ENCODE measurements around the gene NRN1.

Gene NRN1

GRCh38 chr6:6008089-6008647 lies 1.4 kb upstream of the NRN1 start:
- H3K4me3 ChIP-seq (ENCODE audit: low read length): peak overlapping the region; percentile 77
- H3K4me1 ChIP-seq (ENCODE audit: control insufficient read depth, low read depth, low read length): peaks cover 37% of the 10 kb centered on the region
- no peak overlapping the region for H3K27ac ChIP-seq (ENCODE audit: low read length)
- H3K9me3 ChIP-seq (ENCODE audit: control insufficient read depth, low read depth, low read length): no peaks in the 10 kb centered on the region
- no peaks in the 10 kb centered on the region for H3K36me3 ChIP-seq (ENCODE audit: control insufficient read depth, low read depth, low read length)
- H3K9ac ChIP-seq (ENCODE audit: low read length): peak overlapping the region; percentile 14
- H3K27me3 ChIP-seq (ENCODE audit: control insufficient read depth, insufficient read depth, low read length): peaks cover 61% of the 10 kb centered on the region

GRCh38 chr6:6007366-6008088 lies 802 bp upstream of the NRN1 start:
- H3K27me3 ChIP-seq (ENCODE audit: control insufficient read depth, insufficient read depth, low read length): peaks cover 67% of the 10 kb centered on the region
- H3K9ac ChIP-seq (ENCODE audit: low read length): peak overlapping the region; percentile 14
- no peaks in the 10 kb centered on the region for H3K36me3 ChIP-seq (ENCODE audit: control insufficient read depth, low read depth, low read length)
- H3K27ac ChIP-seq (ENCODE audit: low read length): no peak overlapping the region
- H3K4me3 ChIP-seq (ENCODE audit: low read length): peak overlapping the region; percentile 77
- H3K9me3 ChIP-seq (ENCODE audit: control insufficient read depth, low read depth, low read length): no peaks in the 10 kb centered on the region
- peaks cover 37% of the 10 kb centered on the region for H3K4me1 ChIP-seq (ENCODE audit: control insufficient read depth, low read depth, low read length)

- Histone ChIP-seq H3K27me3 (ENCODE audit: control insufficient read depth, insufficient read depth, low read length) (peaks cover 83% of the 10 kb centered on the region), H3K27ac (ENCODE audit: low read length) (no peak overlapping the region)
Measured at GRCh38 chr6:6006006-6006427, 708 bp downstream of the NRN1 start.

GRCh38 chr6:6005051-6006005 lies 1.4 kb downstream of the NRN1 start:
- no peaks in the 10 kb centered on the region for H3K36me3 ChIP-seq (ENCODE audit: control insufficient read depth, low read depth, low read length)
- peak overlapping the region; percentile 77 for H3K4me3 ChIP-seq (ENCODE audit: low read length)
- no peak overlapping the region for H3K9ac ChIP-seq (ENCODE audit: low read length)
- H3K4me1 ChIP-seq (ENCODE audit: control insufficient read depth, low read depth, low read length): peaks cover 37% of the 10 kb centered on the region
- no peak overlapping the region for H3K27ac ChIP-seq (ENCODE audit: low read length)
- H3K27me3 ChIP-seq (ENCODE audit: control insufficient read depth, insufficient read depth, low read length): peaks cover 89% of the 10 kb centered on the region
- no peaks in the 10 kb centered on the region for H3K9me3 ChIP-seq (ENCODE audit: control insufficient read depth, low read depth, low read length)

More at GRCh38 chr6:6006006-6006427, 708 bp downstream of the NRN1 start:
- no peak overlapping the region for H3K9ac ChIP-seq (ENCODE audit: low read length)
- H3K4me1 ChIP-seq (ENCODE audit: control insufficient read depth, low read depth, low read length): peaks cover 37% of the 10 kb centered on the region
- H3K4me3 ChIP-seq (ENCODE audit: low read length): peak overlapping the region; percentile 77
- H3K36me3 ChIP-seq (ENCODE audit: control insufficient read depth, low read depth, low read length): no peaks in the 10 kb centered on the region
- no peaks in the 10 kb centered on the region for H3K9me3 ChIP-seq (ENCODE audit: control insufficient read depth, low read depth, low read length)

- peak overlapping the region; percentile 65 for H3K4me3 ChIP-seq (ENCODE audit: low read length)
- peaks cover 37% of the 10 kb centered on the region for H3K4me1 ChIP-seq (ENCODE audit: control insufficient read depth, low read depth, low read length)
Measured at GRCh38 chr6:6004390-6004995, 2.2 kb downstream of the NRN1 start.

GRCh38 chr6:6003621-6004366 lies 2.9 kb downstream of the NRN1 start:
- Histone ChIP-seq H3K9me3 (ENCODE audit: control insufficient read depth, low read depth, low read length) (no peaks in the 10 kb centered on the region), H3K4me3 (ENCODE audit: low read length) (peak overlapping the region; percentile 65), H3K27ac (ENCODE audit: low read length) (no peak overlapping the region), H3K27me3 (ENCODE audit: control insufficient read depth, insufficient read depth, low read length) (peaks cover 97% of the 10 kb centered on the region), H3K9ac (ENCODE audit: low read length) (peak overlapping the region; percentile 5), H3K36me3 (ENCODE audit: control insufficient read depth, low read depth, low read length) (no peaks in the 10 kb centered on the region), H3K4me1 (ENCODE audit: control insufficient read depth, low read depth, low read length) (peaks cover 34% of the 10 kb centered on the region)

More at GRCh38 chr6:6004390-6004995, 2.2 kb downstream of the NRN1 start:
- H3K27ac ChIP-seq (ENCODE audit: low read length): no peak overlapping the region
- H3K9me3 ChIP-seq (ENCODE audit: control insufficient read depth, low read depth, low read length): no peaks in the 10 kb centered on the region
- H3K27me3 ChIP-seq (ENCODE audit: control insufficient read depth, insufficient read depth, low read length): peaks cover 94% of the 10 kb centered on the region
- no peaks in the 10 kb centered on the region for H3K36me3 ChIP-seq (ENCODE audit: control insufficient read depth, low read depth, low read length)
- H3K9ac ChIP-seq (ENCODE audit: low read length): no peak overlapping the region

GRCh38 chr6:6002848-6003620 lies 3.7 kb downstream of the NRN1 start:
- peaks cover 34% of the 10 kb centered on the region for H3K4me1 ChIP-seq (ENCODE audit: control insufficient read depth, low read depth, low read length)
- peaks cover 100% of the 10 kb centered on the region for H3K27me3 ChIP-seq (ENCODE audit: control insufficient read depth, insufficient read depth, low read length)
- H3K36me3 ChIP-seq (ENCODE audit: control insufficient read depth, low read depth, low read length): no peaks in the 10 kb centered on the region
- H3K9ac ChIP-seq (ENCODE audit: low read length): no peak overlapping the region
- no peaks in the 10 kb centered on the region for H3K9me3 ChIP-seq (ENCODE audit: control insufficient read depth, low read depth, low read length)
- no peak overlapping the region for H3K27ac ChIP-seq (ENCODE audit: low read length)
- peak overlapping the region; percentile 65 for H3K4me3 ChIP-seq (ENCODE audit: low read length)

GRCh38 chr6:6002005-6002847 lies 4.5 kb downstream of the NRN1 start:
- Histone ChIP-seq H3K4me1 (ENCODE audit: control insufficient read depth, low read depth, low read length) (peaks cover 36% of the 10 kb centered on the region), H3K27me3 (ENCODE audit: control insufficient read depth, insufficient read depth, low read length) (peaks cover 100% of the 10 kb centered on the region), H3K9me3 (ENCODE audit: control insufficient read depth, low read depth, low read length) (no peaks in the 10 kb centered on the region), H3K27ac (ENCODE audit: low read length) (no peak overlapping the region), H3K9ac (ENCODE audit: low read length) (no peak overlapping the region), H3K4me3 (ENCODE audit: low read length) (peak overlapping the region; percentile 65), H3K36me3 (ENCODE audit: control insufficient read depth, low read depth, low read length) (no peaks in the 10 kb centered on the region)

GRCh38 chr6:6001443-6001842 lies 5.3 kb downstream of the NRN1 start:
- no peaks in the 10 kb centered on the region for H3K36me3 ChIP-seq (ENCODE audit: control insufficient read depth, low read depth, low read length)
- H3K27ac ChIP-seq (ENCODE audit: low read length): no peak overlapping the region
- no peak overlapping the region for H3K9ac ChIP-seq (ENCODE audit: low read length)
- peaks cover 40% of the 10 kb centered on the region for H3K4me1 ChIP-seq (ENCODE audit: control insufficient read depth, low read depth, low read length)
- H3K9me3 ChIP-seq (ENCODE audit: control insufficient read depth, low read depth, low read length): no peaks in the 10 kb centered on the region
- peak overlapping the region; percentile 65 for H3K4me3 ChIP-seq (ENCODE audit: low read length)
- H3K27me3 ChIP-seq (ENCODE audit: control insufficient read depth, insufficient read depth, low read length): peaks cover 100% of the 10 kb centered on the region

Measured in iPS-18a (cell line).